Naive thymus-derived CD8-positive, alpha-beta T cell (primary cell): ENCODE measurements around the gene FAM156A. TPM values are rescaled to one million over a fixed set of nuclear protein-coding genes. Genes with fewer than 3 reads are reported as not detected.
"Not testable (repeated sequence)": the region's sequence is repeated elsewhere in the genome, so short reads cannot be mapped to it uniquely, and the experiment has no call there.

Source experiments
- ATAC-seq, 2 donors: fragments of 150-1000 bp; cut with Tn5 transposase in 1 of 2; sonication (Bioruptor Pico), chemical (Tn5 transposase) in 1 of 2; 1 replicate in 1 of 2; 2 replicates in 1 of 2; pipeline ENCODE4 v1.10.0; 2021; ENCODE audit warnings: mild to moderate bottlenecking in 2 of 2, moderate library complexity in 2 of 2
- POLR2A ChIA-PET: fragments of 350-600 bp; sonication (Branson Sonifier 250); formaldehyde crosslinking; loops from one replicate; lab custom pipeline; 2021; ENCODE audit warnings: antibody characterized with exemption; lab: Charles Lee
- DNase-seq, 10 donors: peaks; one replicate each; pipeline versions ENCODE4 v3.0.0 to v3.0.0-alpha.2; 2020 to 2022
- H3K27ac Mint-ChIP-seq, 10 donors: one replicate each; pipeline ENCODE4 v1.8.0; 2020 to 2022; ENCODE audit warnings: mild to moderate bottlenecking in 10 of 10, mixed read lengths in 10 of 10, moderate library complexity in 4 of 10, inconsistent platforms in 1 of 10
- H3K27me3 Mint-ChIP-seq, 5 donors: one replicate each; pipeline ENCODE4 v1.8.0; 2021 to 2022; ENCODE audit warnings: mixed read lengths in 5 of 5
- H3K36me3 Mint-ChIP-seq, 3 donors: one replicate each; pipeline ENCODE4 v1.8.0; 2020 to 2022; ENCODE audit warnings: mixed read lengths in 3 of 3, mild to moderate bottlenecking in 2 of 3, inconsistent platforms in 1 of 3
- H3K4me1 Mint-ChIP-seq, 4 donors: one replicate each; pipeline ENCODE4 v1.8.0; 2021 to 2022; ENCODE audit warnings: mixed read lengths in 4 of 4
- H3K4me3 Mint-ChIP-seq, 10 donors: one replicate each; pipeline ENCODE4 v1.8.0; 2020 to 2022; ENCODE audit warnings: mild to moderate bottlenecking in 10 of 10, mixed read lengths in 10 of 10, moderate library complexity in 6 of 10, inconsistent platforms in 1 of 10
- H3K9me3 Mint-ChIP-seq, 9 donors: one replicate each; pipeline ENCODE4 v1.8.0; 2020 to 2022; ENCODE audit warnings: mixed read lengths in 9 of 9, mild to moderate bottlenecking in 3 of 9, inconsistent platforms in 1 of 9, moderate library complexity in 1 of 9
- polyA plus RNA-seq, 3 donors: library from polyadenylated mRNA; unstranded; fragments of 300-500 nt; fragmentation: Illumina TruSeq; gene quantifications; one replicate each; pipeline ENCODE4 v1.2.3, GENCODE V29; 2021
- total RNA-seq, 8 experiments: library from RNA in 2 of 8; stranded (reverse) in 2 of 8; gene quantifications; one replicate each; pipeline ENCODE4 v1.2.3 and lab custom pipeline; 2021 to 2026

Gene FAM156A
- total and polyA plus RNA-seq, 5 experiments from 2014 or later: 2.9 to 20.7 (median 5.7) TPM

GRCh38 chrX:52988985-52989917, 30.9 kb upstream of the FAM156A start:
- Mint-ChIP-seq H3K36me3 (peaks cover 0 to 4% (median 0%) of the 10 kb centered on the region in 3 donors), H3K27ac (peak overlapping the region in 2 of 10 donors; percentile 17 to 24), H3K27me3 (no peaks in the 10 kb centered on the region), H3K4me3 (no peak overlapping the region), H3K9me3 (no peaks in the 10 kb centered on the region), H3K4me1 (peaks cover 6 to 29% (median 14%) of the 10 kb centered on the region in 4 donors)
- DNase-seq: no peak
- POLR2A ChIA-PET: no interaction called here
- no peak for ATAC-seq

- H3K9me3 Mint-ChIP-seq: no peaks in the 10 kb centered on the region
- DNase-seq (no peak), ATAC-seq (no peak)
- POLR2A ChIA-PET: no interaction called here
- H3K36me3 Mint-ChIP-seq: peaks cover 0 to 3% (median 0%) of the 10 kb centered on the region in 3 donors
- peaks cover 0 to 2% (median 0%) of the 10 kb centered on the region in 4 donors for H3K4me1 Mint-ChIP-seq
- no peak overlapping the region for H3K27ac Mint-ChIP-seq
- H3K4me3 Mint-ChIP-seq: no peak overlapping the region
- no peaks in the 10 kb centered on the region for H3K27me3 Mint-ChIP-seq
Measured at GRCh38 chrX:52983321-52984000, 25.1 kb upstream of the FAM156A start.

DNA sequence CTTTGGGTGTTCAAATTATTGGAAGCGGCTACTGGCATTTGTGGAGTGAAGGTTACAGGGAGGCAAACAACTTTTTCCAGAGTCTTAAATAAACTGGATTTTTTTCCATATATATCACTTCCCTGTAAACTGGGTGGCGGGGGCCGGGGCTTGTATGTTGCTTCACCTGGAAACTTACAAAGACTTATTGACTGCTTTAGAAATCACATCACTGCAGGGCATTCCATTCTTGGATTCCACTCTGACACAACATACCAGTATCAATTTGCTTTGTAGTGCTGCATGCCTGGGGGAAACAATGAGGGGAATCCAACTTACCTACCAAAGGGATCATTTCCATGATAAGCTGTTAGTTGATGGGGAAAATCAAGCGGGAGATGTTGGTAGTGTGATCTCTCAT, 21.7 kb upstream of the FAM156A start:
- Mint-ChIP-seq H3K36me3 (peaks cover 0 to 3% (median 0%) of the 10 kb centered on the region in 3 donors), H3K27ac (no peak overlapping the region), H3K27me3 (no peaks in the 10 kb centered on the region), H3K9me3 (no peaks in the 10 kb centered on the region), H3K4me1 (peaks cover 0 to 6% (median 4%) of the 10 kb centered on the region in 4 donors), H3K4me3 (no peak overlapping the region)
- DNase-seq (no peak), ATAC-seq (no peak)
- POLR2A ChIA-PET: no interaction called here

- Mint-ChIP-seq H3K9me3 (no peaks in the 10 kb centered on the region), H3K27ac (peak overlapping the region in 1 of 10 donors; percentile 46), H3K4me1 (peaks cover 0 to 6% (median 4%) of the 10 kb centered on the region in 4 donors), H3K36me3 (peaks cover 0 to 3% (median 0%) of the 10 kb centered on the region in 3 donors), H3K4me3 (no peak overlapping the region), H3K27me3 (no peaks in the 10 kb centered on the region)
- POLR2A ChIA-PET: no interaction called here
- DNase-seq: no peak
- no peak for ATAC-seq
Measured at GRCh38 chrX:52979568-52979967, 21.2 kb upstream of the FAM156A start.

DNA sequence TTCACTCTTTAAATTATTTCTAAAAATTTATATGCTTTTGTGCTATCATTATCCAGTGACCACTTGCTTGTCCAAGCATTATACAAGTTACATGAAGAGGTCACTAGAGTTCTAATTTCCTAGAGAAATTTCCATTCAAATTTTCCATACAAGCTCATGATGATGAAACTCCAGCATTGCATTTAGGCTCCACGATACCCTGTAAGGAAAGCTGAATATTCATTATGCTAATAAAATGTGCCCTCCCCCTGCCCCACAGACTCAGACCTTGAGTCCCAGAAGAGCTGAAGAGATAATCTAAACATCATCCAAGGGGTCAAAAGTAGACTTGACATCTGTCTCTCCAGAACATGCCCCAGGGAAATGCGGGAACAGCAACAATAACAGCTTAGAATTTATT, 19.6 kb upstream of the FAM156A start:
- H3K4me1 Mint-ChIP-seq: peaks cover 0 to 6% (median 4%) of the 10 kb centered on the region in 4 donors
- H3K4me3 Mint-ChIP-seq: no peak overlapping the region
- peaks cover 0 to 3% (median 0%) of the 10 kb centered on the region in 3 donors for H3K36me3 Mint-ChIP-seq
- ATAC-seq (no peak), DNase-seq (no peak)
- no peaks in the 10 kb centered on the region for H3K27me3 Mint-ChIP-seq
- POLR2A ChIA-PET: no interaction called here
- no peaks in the 10 kb centered on the region for H3K9me3 Mint-ChIP-seq
- H3K27ac Mint-ChIP-seq: no peak overlapping the region

DNA sequence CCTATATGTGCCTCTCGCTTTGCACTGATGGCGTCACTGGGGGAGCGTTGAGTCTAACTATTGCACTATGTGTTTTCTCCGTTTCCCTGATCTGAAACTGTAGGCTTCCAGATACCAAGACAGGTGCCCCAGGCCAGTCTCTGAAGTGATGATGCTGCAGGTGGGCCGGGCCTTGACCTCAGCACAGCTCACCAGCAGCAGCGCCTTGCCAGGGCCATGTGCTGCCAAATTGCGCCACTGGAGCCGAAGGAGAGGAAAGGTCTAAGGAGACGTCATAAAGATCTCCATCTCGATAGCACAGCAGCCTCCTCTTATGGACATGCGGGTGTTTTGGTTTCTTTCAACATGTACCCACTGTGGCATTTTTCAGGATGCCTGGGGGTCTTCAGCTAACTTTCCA, 17.3 kb upstream of the FAM156A start:
- POLR2A ChIA-PET: interaction anchor here (0.6 kb wide), 1 partner anchor 1580 kb away, joined by 3 read pairs; no protein-coding TSS in a partner anchor
- not testable (repeated sequence) for H3K27me3 Mint-ChIP-seq, ATAC-seq, H3K4me1 Mint-ChIP-seq, H3K36me3 Mint-ChIP-seq, H3K9me3 Mint-ChIP-seq, DNase-seq, H3K4me3 Mint-ChIP-seq, H3K27ac Mint-ChIP-seq

DNA sequence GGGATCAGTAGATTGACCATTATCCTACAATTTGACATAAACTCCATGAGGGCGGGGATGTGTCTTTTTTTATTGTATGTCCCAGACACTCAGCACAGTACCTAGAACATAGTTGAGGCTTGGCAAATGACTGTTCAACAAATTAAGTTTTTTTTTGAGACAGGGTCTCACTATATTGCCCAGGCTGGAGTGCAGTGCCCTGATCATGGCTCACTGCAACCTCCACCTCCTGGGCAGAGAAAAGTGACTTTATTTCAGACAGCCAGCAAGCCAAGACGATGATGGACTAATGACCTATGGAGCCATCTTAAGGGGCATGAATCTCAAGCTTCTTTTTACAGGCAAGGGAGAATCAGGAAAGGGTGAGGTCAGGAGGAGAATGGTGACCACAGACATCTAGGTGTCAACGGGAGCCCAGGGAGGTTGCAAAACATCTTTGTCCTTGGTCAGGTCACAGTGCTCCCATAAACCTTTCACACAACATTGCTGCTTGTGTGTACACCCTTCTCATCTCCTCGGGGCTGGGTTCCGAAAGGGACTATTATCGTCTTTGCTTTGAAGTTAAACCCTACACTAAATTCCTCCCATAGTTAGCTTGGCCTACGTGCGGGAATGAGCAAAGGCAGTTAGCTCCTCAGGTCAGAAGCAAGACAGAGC, 16.1 kb upstream of the FAM156A start:
- H3K27ac Mint-ChIP-seq, ATAC-seq, POLR2A ChIA-PET, H3K4me3 Mint-ChIP-seq, H3K27me3 Mint-ChIP-seq, H3K36me3 Mint-ChIP-seq, DNase-seq, H3K4me1 Mint-ChIP-seq, H3K9me3 Mint-ChIP-seq: not testable (repeated sequence)

DNA sequence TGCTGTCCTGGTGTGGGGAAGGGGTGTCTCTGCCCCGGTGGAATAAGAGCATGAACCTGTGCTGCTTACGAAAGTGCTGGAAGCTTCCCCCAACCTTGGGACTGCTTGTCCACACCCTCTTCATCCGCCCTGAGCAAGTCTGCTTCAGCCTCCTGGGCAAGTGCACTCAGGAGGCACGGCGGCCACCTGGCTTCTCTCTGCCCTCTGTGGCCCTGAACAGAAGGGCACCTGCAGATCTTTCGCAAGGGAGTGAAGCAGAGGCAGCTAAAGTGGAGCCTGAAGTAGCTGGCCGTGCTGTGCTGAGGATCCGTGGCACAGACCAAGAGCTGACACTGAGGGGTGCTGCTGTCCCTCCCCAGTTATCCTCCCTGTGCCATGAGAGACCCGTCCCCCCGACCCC, 9.6 kb upstream of the FAM156A start:
- H3K4me3 Mint-ChIP-seq, H3K36me3 Mint-ChIP-seq, DNase-seq, H3K4me1 Mint-ChIP-seq, H3K27ac Mint-ChIP-seq, H3K27me3 Mint-ChIP-seq, ATAC-seq, H3K9me3 Mint-ChIP-seq, POLR2A ChIA-PET: not testable (repeated sequence)

GRCh38 chrX:52966993-52967738, 8.8 kb upstream of the FAM156A start:
- H3K27ac Mint-ChIP-seq, DNase-seq, H3K4me3 Mint-ChIP-seq, ATAC-seq, H3K36me3 Mint-ChIP-seq, POLR2A ChIA-PET, H3K9me3 Mint-ChIP-seq, H3K27me3 Mint-ChIP-seq, H3K4me1 Mint-ChIP-seq: not testable (repeated sequence)

DNA sequence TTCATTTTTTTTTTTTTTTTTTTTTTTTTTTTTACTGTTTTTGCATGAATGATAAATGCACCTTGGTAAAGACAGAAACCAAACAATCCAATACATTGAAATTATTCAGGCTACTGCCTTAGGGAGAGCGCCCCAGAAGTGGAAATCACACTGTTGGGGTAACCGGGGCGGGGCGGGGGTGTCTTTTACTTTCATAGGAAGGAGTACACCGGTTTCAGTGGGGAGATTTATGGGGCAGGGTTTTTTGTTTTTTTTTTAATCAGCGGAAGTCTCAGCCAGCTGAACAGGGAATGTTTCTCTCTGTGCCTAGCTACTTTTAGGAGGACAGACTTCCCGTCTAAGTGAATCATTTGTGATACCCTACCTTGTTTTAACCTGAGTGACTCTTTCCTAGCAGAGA, 643 bp upstream of the FAM156A start:
- not testable (repeated sequence) for H3K9me3 Mint-ChIP-seq, H3K27ac Mint-ChIP-seq
- peak; percentile 15 to 22 for ATAC-seq

DNA sequence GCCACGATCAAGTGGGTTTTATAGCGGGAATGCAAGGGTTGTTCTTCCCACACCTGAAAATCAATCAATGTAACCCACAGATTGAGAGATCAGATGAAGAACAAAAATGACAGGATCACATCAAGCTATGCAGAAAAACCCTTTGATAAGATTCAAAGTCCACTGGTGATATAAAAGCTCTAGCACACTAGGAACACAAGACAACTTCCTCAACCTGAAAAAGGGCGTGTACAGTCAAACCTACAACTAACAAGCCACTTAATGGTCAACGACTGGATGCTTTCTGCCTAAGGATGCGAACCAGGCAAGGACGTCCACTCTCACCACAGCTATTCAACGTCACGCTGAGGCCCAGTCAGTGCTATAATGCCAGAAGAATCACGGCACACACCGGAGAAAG, 8.4 kb downstream of the FAM156A start:
- H3K27ac Mint-ChIP-seq, H3K27me3 Mint-ChIP-seq, DNase-seq, POLR2A ChIA-PET, ATAC-seq, H3K4me3 Mint-ChIP-seq, H3K9me3 Mint-ChIP-seq, H3K4me1 Mint-ChIP-seq, H3K36me3 Mint-ChIP-seq: not testable (repeated sequence)

More for the DNA sequence above, 643 bp upstream of the FAM156A start:
- H3K4me1 Mint-ChIP-seq, POLR2A ChIA-PET, DNase-seq, H3K4me3 Mint-ChIP-seq, H3K36me3 Mint-ChIP-seq, H3K27me3 Mint-ChIP-seq: not testable (repeated sequence)

GRCh38 chrX:52949325-52949724, 9.0 kb downstream of the FAM156A start:
- H3K27me3 Mint-ChIP-seq, DNase-seq, ATAC-seq, H3K9me3 Mint-ChIP-seq, POLR2A ChIA-PET, H3K4me3 Mint-ChIP-seq, H3K27ac Mint-ChIP-seq, H3K36me3 Mint-ChIP-seq, H3K4me1 Mint-ChIP-seq: not testable (repeated sequence)
